HuH-7.5 (cell line): Measurements from ENCODE around the gene SLC1A5.

ENCODE experiments used
- DNase-seq: peaks from one replicate; pipeline ENCODE4 v3.0.0; 2011; ENCODE audit warnings: low spot score

The SLC1A5 gene

DNA sequence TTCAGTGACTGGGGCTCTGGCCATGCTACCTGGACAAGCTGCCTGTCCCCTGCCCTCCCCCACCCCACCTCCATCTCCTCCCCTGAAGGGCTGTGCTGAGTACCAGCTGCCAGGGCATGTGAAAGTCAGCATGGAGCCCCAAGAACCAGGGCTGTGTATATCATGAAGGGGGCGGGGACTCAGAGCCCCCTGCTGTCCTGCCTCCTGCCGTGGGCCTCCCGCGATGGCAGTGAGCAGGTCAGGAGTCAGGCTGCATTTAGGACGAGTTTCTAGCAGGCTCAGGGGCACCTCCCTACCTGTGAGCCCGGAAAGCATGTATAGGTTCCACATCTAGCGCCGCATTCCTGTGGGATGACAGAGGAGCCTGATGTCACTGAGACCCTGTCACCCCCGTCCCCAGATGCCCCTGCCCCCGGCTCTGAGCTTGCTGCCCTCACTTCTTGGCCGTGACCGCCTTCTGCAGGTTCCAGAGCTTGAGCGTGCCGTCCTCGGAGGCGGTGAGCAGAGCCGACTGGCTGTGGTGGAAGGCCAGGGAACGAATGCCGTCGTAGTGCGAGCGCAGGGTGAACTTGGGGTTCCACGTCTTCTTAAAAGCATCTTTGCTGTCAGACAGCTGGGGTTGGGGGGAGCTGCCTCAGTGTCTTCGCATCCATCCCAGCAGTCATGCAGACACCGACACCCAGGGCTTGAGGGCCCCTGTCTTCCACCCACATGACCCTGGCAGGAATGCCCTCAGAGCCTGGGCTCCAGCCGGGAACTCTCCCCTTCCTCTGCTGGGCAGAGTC, 63.2 kb downstream of the SLC1A5 start:
- no peak for DNase-seq
